ENCODE data around the gene ITGB6. TPM values are rescaled to one million over a fixed set of nuclear protein-coding genes. Genes with fewer than 3 reads are reported as not detected.

Gene ITGB6
- total and polyA plus RNA-seq, 2 of the 8 experiments (the other 6 are each of a cell fraction or from before 2014, with no cell fraction given) = not detected

GRCh38 chr2:160214461-160215445 lies 14.7 kb upstream of the ITGB6 start:
- Histone ChIP-seq H4K8ac (ENCODE audit: extremely low read depth, insufficient read depth, low read length) (no peak overlapping the region), H2BK15ac (ENCODE audit: low read length) (no peak overlapping the region), H3K4ac (replicated peaks; ENCODE audit: insufficient read length, low read depth, low read length) (no peak overlapping the region), H3K4me2 (ENCODE audit: insufficient read depth in 1 of 2, low read depth in 2 of 2, low read length in 2 of 2) (no peak overlapping the region), H2BK5ac (ENCODE audit: low read depth, low read length) (no peak overlapping the region), H3K18ac (ENCODE audit: extremely low read depth, low read length) (no peak overlapping the region), H3K4me3 (ENCODE audit: extremely low read depth in 1 of 4, insufficient read depth in 2 of 4, low read depth in 3 of 4, low read length in 4 of 4) (no peak overlapping the region), H3K9ac (replicated peaks in 1 of 4; ENCODE audit: extremely low read depth in 1 of 4, low read depth in 3 of 4, low read length in 3 of 4) (no peak overlapping the region), H4K91ac (replicated peaks; ENCODE audit: insufficient read length, low read length) (no peak overlapping the region), H3K79me1 (ENCODE audit: low read depth, low read length) (no peaks in the 10 kb centered on the region), H3K27ac (ENCODE audit: low read depth, low read length) (no peak overlapping the region), H3K23ac (ENCODE audit: insufficient read length) (no peak overlapping the region), H2AK5ac (ENCODE audit: low read depth, low read length) (no peak overlapping the region), H2AFZ (ENCODE audit: low read length) (no peak overlapping the region), H2BK120ac (replicated peaks; ENCODE audit: low read depth, low read length) (no peak overlapping the region), H4K5ac (ENCODE audit: insufficient read length, low read depth, low read length) (no peak overlapping the region), H3K56ac (replicated peaks; ENCODE audit: insufficient read length, low read depth, low read length) (no peak overlapping the region), H3K27me3 (replicated peaks in 1 of 4; ENCODE audit: control insufficient read depth in 3 of 4, extremely low read depth in 1 of 4, insufficient read depth in 3 of 4, low read length in 3 of 4) (no peaks in the 10 kb centered on the region), H3K36me3 (ENCODE audit: control insufficient read depth in 2 of 4, insufficient read depth in 4 of 4, low read length in 3 of 4) (no peaks in the 10 kb centered on the region), H4K20me1 (replicated peaks in 1 of 2; ENCODE audit: control insufficient read depth in 1 of 2, insufficient read depth in 2 of 2, low read length in 2 of 2) (no peaks in the 10 kb centered on the region), H2BK20ac (ENCODE audit: low read length) (no peak overlapping the region), H2BK12ac (ENCODE audit: low read depth, low read length) (no peak overlapping the region), H3K14ac (ENCODE audit: insufficient read length) (no peak overlapping the region), H3K23me2 (ENCODE audit: low read depth, low read length) (no peaks in the 10 kb centered on the region), H3K4me1 (replicated peaks in 1 of 4; ENCODE audit: control insufficient read depth in 3 of 4, insufficient read depth in 4 of 4, low read length in 3 of 4) (no peaks in the 10 kb centered on the region), H3K9me3 (ENCODE audit: insufficient read depth in 2 of 2, low read depth in 1 of 2, low read length in 1 of 2) (no peaks in the 10 kb centered on the region), H3K79me2 (ENCODE audit: control insufficient read depth in 1 of 2, insufficient read depth in 2 of 2, low read length in 2 of 2) (no peaks in the 10 kb centered on the region)
- DNase-seq (ENCODE audit: low read depth in 1 of 2, low spot score in 2 of 2) = no peak
- ChIA-PET POLR2A (ENCODE audit: partially characterized antibody) (no interaction called here), CTCF (ENCODE audit: partially characterized antibody) (interaction anchor here (1.1 to 3.1 kb wide), 2 partner anchors 10 to 105 kb away, joined by 4 to 14 read pairs; no protein-coding TSS in a partner anchor)
- WGBS, 2 experiments (ENCODE audit: extremely low coverage in 1 of 2, insufficient coverage in 1 of 2, insufficient read length in 1 of 2, insufficient replicate concordance in 2 of 2, low coverage in 1 of 2, low lambda C conversion rate in 2 of 2, missing lambda C conversion rate in 1 of 2) = 76% methylated on average over 7 of the region's 7 CpGs; no CpG with 5 or more reads in 1 of the 2 experiments
- no peak for FAIRE-seq
- TF ChIP-seq BACH1 (IDR thresholded peaks at IDR 0.05; ENCODE audit: low read length) (no peak), BCL11A (IDR thresholded peaks at IDR 0.05; ENCODE audit: low read depth in 2 of 2, low read length in 2 of 2) (no peak), RXRA (IDR thresholded peaks at IDR 0.05; ENCODE audit: insufficient read depth, low read depth, low read length) (no peak), SP4 (IDR thresholded peaks at IDR 0.05; ENCODE audit: low read length) (no peak), TBP (IDR thresholded peaks at IDR 0.05; ENCODE audit: low read depth, low read length) (no peak), CHD1 (IDR thresholded peaks at IDR 0.05; ENCODE audit: low read depth, low read length) (no peak), PHF8 (conservative IDR thresholded peaks at IDR 0.05; ENCODE audit: low read depth, low read length) (no peak), RBBP5 (IDR thresholded peaks at IDR 0.05; ENCODE audit: borderline replicate concordance, low read depth, low read length) (no peak), KDM4A (IDR thresholded peaks at IDR 0.05; ENCODE audit: low read depth, low read length, severe bottlenecking) (no peak), SP2 (IDR thresholded peaks at IDR 0.05; ENCODE audit: low read length) (no peak)

Measured in H1 (cell line).